CD4-positive, alpha-beta T cell treated with Interleukin-6 for 4 hours (primary cell): Measurements from ENCODE around the gene SH3BP5L.

ENCODE experiments used
- DNase-seq: peaks from one replicate; pipeline ENCODE4 v3.0.0-alpha.2; 2020; ENCODE audit warnings: mixed read lengths

The SH3BP5L gene

DNA sequence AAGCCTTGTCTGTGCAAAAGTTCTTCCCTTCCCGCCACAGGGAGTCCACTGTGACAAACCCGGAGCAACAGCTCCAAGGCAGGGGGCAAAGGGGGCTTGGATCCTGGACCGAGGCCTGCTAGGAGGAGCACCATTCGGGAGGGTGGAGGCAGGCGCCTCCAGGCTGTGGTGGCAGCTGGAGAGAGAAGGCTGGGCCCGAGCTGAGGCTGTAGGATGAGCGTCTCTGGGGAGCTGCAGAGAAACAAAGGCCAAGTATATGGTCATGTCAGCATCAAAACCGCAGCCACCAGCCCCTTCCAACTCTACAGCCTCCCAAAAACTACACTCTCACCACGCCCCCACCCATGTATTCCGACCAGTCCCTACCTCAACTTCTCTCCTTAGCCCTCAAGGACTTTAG, 579 bp downstream of the SH3BP5L start:
- DNase-seq: no peak

DNA sequence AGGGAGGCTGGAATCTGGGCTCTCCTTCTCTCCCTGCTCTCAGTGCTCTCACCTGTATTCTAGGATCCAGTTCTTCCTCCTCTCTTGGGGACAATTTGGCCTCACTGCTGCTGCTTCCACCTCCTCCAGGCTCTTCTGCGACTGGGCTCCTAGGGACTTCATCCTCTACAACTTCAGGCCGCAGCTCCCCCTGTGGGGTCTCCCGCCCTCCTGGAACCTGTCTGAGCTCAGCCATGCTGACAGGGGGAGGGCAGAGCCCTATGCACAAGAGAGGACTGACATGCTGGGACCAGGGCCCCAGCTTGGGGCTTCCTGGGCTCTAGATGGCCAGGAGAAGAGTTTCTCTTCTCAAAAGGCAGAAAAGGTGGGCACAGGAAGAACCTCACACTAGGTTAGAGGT, 1.0 kb downstream of the SH3BP5L start:
- no peak for DNase-seq

DNA sequence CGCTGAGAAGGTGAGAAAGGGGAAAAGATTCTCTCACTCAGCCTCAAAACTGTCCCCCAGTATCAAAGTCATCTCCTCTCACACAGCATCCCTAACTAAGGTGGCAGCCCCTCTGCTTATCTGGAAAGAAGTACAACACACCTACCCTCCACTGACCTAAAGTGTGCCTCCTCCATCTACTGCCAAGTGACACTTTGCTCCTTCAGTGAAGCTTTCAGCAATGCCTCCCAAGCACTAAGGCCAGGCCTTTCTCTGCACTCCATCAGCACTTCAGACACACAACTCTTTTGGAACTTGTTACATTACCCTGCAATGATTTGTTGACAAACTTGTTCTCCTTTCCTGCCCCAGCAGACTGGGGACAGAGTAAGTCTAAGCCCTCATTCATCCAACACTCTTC, 1.4 kb downstream of the SH3BP5L start:
- DNase-seq: no peak

DNA sequence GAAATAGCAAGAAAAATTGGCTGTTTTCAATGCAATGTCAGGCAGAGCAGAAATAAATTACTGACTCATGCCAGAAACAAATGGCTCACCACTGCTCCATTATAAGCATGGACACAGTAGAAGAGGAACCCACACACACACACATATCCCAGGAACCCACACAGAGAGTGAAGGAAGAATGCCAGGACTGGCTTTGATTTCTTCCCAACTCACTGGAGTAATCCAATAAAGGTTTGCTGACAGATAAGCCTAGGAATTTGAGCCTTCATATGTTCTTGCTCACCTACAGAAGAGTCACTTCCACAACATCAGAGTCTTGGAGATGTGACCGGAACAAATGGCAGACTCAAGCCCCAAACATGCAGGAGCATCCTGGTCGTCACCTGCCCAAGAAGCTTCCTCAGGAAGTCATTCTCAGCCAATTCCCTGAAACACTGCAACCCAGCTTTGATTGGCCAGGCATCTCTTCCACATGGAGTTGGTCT, 2.2 kb downstream of the SH3BP5L start:
- no peak for DNase-seq

DNA sequence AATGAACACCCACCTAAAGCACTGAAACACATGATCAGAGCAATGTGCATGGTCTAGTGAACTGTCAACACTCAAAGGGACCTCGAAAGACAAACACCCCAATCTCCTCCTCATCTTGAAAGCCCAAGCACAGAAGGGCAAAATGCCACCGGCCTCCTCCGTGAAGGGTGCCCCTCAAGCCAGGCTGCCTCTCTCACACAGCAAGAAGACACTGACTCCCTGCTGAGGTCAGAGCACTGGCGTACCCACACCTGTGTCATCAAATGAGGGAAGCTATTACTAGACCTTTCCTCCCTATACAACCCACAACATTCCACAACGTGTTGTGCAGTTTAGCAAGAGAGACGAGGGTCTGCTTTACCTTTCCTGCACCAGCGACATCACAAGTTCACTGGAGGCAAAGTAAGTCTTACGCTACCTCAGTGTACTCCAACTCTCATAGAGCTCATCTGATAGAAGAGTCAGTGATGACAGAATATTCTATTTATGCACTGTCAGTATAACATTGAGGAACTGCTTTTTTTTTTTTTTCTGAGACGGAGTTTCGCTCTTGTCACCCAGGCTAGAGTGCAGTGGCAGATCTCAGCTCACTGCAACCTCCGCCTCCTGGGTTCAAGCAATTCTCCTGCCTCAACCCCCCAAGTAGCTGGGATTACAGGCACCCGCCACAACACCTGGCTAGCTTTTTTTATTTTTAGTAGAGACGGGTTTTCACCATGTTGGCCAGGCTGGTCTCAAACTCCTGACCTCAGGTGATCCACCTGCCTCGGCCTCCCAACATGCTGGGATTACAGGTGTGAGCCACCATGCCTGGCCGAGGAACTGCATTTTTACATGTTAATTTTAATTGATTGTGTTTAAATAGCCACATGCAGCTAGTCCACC, 3.3 kb downstream of the SH3BP5L start:
- DNase-seq: no peak

GRCh38 chr1:248821641-248822040, 4.1 kb downstream of the SH3BP5L start:
- DNase-seq: no peak

DNA sequence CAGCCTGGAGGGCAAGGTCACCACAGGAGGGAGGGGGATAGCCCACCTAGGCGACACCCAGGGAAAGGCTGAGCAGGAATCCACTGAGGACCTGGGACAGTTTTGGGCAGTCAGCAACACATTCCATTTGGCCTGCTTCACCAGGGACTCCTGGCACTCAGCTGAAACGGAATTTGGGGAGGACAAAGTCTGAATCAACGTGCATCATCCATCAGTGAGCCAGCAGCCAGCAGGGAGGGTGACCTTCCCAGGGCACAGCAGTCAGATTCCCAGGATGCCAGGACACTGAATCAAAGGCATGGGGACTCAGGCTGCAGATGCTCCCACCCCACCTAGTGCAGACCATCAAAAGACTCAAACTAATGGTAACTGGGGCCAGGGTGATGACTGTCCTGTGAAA, 4.6 kb downstream of the SH3BP5L start:
- DNase-seq: no peak

DNA sequence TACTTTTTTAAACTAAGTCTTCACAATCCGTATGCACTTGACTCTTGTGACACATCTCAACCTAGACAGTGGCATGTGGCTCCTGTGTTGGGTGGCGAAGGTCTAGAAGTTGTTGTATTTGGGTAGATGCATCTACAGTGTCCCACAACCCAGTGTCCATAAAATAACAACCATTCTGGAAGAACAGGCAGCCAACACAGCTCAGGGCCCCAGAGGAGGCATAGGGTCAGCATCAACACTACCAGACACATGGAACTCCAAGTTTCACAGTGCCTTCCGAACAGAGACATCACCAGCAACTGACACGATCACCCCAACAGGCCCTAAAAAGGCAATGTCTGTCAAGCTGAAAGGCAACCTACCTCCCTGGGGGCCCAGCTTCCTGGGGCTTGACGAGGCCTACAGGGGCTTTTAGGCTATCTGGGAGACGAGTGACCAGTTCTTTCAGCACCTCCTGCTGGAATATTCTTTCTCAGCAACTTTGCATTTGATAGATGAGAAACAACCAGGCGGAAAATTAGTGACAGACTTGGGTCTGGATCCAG, 5.6 kb downstream of the SH3BP5L start:
- DNase-seq: no peak

DNA sequence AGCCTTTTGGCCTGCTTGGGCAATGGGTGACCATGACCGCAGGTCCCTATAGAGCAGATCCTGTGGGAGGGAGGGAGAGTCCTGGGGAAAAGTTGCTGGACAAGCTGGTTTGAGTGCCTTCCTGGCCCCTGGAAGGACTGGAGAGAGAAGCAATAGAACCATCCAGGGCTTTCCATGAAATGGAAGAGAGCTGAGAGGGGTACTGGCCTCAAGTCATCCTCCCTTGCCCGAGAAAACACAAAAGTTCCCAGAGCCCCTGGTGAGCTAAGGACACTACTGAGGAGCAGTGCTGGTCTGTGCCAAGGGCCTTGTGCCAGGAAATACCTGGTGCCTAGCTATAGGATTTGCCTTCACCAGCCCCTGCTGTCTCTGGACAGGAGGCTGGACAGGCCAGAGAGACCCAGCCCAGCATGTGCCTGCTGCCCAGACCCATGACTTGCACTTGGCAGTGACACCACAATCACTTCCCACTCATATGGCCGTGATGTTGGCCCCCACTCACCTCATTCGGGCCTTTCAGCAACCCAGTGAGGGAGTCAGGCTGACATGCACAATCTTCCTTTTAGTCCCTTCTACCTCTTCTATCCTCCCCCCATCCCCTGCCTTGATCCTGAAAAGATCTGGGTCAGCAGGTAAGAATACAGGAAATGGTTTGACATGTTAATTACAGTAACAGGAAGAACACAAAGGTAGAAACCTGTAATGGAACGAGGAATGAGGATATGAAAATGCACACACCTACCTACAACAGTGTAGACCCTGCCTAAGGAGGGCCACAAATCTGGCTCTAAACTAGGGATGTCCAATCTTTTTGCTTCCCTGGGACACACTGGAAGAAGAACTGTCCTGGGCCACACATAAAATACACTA, 7.0 kb downstream of the SH3BP5L start:
- no peak for DNase-seq

GRCh38 chr1:248817065-248817464, 8.7 kb downstream of the SH3BP5L start:
- DNase-seq: no peak

- DNase-seq: no peak
Observed at GRCh38 chr1:248816042-248816851, 9.5 kb downstream of the SH3BP5L start.

- DNase-seq: no peak
Observed at GRCh38 chr1:248815407-248816034, 10.2 kb downstream of the SH3BP5L start.

GRCh38 chr1:248814351-248814750, 11.4 kb downstream of the SH3BP5L start:
- DNase-seq: no peak

GRCh38 chr1:248813546-248813945, 12.2 kb downstream of the SH3BP5L start:
- no peak for DNase-seq

DNA sequence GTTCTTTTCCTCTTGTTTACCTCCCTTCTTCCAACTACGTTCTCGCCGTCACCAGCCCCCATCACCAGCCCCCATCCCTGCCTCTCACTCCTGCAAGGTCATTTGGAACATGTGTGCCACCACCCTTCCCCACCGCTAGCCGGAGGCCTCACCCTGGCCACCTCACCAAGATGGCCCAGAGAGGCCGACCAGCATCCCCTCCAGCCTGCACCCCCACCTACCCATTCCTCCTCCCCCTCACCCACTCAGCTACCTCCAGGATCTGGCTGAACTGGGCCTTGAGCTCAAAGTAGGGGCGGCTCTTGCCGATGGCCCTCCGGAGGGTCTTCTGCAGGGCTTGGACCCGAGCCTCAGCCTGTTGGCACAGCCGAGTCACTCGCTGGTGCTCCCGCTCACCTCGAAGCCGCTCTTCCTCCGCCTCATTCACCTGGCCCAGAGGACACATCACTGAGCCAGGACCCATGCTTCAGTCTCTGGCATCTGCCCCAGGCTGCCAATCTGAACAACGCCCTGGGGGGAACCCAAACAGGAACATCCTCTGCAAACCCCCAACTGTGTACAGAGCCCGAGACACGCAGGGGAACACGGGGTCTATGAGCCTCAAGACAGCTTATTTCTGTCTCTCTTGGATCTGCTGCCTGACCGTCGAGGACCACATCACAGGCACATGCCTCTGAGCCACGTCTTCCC, 12.8 kb downstream of the SH3BP5L start:
- DNase-seq: no peak

DNA sequence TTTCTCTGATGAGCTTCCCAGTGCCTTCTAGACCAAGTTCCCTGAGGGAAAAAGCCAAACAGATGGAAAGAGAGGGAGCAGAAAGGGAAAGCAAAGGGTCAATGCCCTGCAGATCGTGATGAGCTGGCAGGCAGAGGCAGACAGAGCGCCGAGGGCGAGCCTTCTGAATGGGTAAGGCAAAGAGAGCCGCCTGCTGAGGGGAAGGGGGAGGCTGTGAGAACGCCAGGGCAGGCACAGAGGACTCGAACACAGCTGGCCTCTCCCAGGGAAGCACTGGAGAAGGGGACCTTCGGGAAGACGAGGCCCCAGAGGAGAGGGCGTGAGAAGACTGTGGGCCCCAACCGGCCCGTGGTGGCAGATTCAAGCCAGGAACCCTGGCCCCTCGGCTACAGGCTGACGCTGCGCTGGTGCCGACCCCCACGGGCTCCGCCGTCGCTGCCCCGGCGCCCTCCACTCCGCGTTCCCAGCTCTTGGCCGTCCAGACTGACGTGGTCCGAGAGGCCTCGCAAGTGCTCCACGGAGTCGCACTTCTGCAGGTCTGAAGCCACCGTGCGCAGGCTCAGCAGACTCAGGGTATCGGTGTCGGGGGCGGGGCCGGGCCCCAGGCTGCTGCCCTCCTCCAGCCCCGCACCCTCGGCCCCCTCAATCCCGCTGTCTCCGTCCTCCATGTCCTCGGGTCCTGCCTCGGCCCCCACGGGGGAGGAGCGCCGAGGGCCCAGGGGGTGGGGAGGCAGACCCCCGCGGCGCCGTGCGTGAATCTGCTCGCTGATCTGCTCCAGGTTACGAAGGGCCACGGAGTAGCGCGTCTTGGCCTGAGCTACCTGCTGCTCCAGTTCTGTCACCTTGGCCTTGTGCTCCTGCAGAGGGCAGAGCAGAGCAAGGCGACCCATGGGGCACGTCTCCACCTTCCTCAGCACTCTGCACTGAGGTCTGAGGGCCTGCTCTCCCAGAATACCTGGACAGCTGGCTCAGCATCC, 13.9 kb downstream of the SH3BP5L start:
- no peak for DNase-seq

- DNase-seq: no peak
Observed at GRCh38 chr1:248810727-248811513, 14.8 kb downstream of the SH3BP5L start.

- no peak for DNase-seq
Observed at GRCh38 chr1:248810000-248810726, 15.6 kb downstream of the SH3BP5L start.

GRCh38 chr1:248808876-248809275, 16.8 kb downstream of the SH3BP5L start:
- DNase-seq: no peak
